ENCODE data around the gene P2RX7.

DNA sequence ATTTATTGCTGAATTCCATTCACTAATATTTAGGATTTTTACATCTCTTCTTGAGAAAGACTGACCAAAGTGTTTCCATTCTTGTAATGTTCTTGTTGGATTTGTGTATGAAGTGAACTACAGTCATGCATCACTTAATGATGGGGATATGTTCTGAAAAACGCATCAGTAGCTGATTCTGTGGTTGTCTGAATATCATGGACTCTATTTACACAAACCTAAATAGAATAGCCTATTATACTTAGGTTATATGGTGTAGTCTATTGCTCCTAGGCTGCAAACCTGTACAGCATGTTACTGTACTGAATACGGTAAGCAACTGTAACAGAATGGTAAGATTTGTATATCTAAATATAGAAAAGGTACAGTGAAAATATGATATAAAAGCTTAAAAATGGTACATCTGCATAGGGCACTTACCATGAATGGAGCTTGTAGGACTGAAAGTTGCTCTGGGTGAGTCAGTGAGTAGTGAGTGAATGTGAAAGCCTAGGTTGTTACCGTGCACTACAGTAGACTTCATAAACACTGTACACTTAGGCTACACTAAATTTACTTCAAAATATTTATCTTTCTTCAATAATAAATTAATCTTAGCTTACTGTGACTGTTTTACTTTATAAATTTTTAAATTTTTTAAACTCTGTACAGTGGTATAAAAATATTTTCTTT, 49.7 kb downstream of the P2RX7 start:
- TF ChIP-seq NR2C2 (CRISPR knock-in tag; IDR thresholded peaks at IDR 0.05) (no peak), NR2C2 (tag; IDR thresholded peaks at IDR 0.05) (no peak), ADNP (tag; IDR thresholded peaks at IDR 0.05) (no peak), EGR1 (conservative IDR thresholded peaks at IDR 0.05) (no peak), NBN (IDR thresholded peaks at IDR 0.05; ENCODE audit: low read depth) (no peak), CREM (IDR thresholded peaks at IDR 0.05; ENCODE audit: low read depth) (no peak), POU5F1 (IDR thresholded peaks at IDR 0.05; ENCODE audit: borderline replicate concordance, low read depth, low read length, partially characterized antibody) (no peak), JUNB (CRISPR knock-in tag; conservative IDR thresholded peaks at IDR 0.05) (no peak), ZNF384 (IDR thresholded peaks at IDR 0.05; ENCODE audit: low read depth, low read length) (no peak)
